GM12873 (cell line): ENCODE results near the gene GJB2.

Experiments used
- TF ChIP-seq, protein P1 (sequence below): IDR thresholded peaks from 2 replicates; pipeline ENCODE4 v1.5.1; 2012; ENCODE audit warnings: low read depth, mild to moderate bottlenecking, moderate library complexity, low read length, control low read depth; ENCODE audit not compliant: insufficient read depth; ENCODE audit errors: missing control alignments

Gene GJB2

DNA sequence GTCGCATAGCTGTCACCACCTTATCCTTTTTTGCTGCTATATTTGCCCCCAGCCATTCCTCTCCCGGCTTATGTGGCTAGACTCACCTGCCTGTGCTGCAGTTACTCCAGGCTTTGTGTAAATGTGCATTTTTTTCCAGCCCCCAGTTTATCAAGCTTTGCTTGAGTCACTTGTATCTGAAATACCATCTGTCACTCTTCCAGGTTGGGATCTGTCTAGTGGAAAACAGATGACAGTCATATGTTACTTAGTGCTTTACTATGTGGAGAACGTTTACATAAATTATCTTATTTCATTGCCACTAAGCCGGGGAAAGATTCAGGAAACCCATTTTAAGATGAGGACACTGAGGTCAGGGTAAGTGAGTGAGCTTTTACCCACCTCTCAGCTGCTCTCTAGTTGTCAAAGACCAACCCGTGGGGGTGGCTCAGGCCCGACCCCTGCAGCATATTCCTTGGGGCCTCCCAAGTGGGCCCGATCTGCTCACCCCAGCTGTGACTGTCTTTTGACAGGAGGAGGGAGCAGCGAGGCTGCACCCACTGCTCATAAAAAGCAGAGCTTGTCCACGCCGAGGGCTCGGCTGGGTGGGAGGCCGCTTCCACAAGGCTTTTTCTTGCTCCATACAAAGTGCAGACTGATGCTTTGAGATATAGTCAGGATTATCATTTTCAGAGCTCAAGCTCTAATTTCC is 7.2 kb downstream of the GJB2 start:
- TF ChIP-seq, protein P1, sequence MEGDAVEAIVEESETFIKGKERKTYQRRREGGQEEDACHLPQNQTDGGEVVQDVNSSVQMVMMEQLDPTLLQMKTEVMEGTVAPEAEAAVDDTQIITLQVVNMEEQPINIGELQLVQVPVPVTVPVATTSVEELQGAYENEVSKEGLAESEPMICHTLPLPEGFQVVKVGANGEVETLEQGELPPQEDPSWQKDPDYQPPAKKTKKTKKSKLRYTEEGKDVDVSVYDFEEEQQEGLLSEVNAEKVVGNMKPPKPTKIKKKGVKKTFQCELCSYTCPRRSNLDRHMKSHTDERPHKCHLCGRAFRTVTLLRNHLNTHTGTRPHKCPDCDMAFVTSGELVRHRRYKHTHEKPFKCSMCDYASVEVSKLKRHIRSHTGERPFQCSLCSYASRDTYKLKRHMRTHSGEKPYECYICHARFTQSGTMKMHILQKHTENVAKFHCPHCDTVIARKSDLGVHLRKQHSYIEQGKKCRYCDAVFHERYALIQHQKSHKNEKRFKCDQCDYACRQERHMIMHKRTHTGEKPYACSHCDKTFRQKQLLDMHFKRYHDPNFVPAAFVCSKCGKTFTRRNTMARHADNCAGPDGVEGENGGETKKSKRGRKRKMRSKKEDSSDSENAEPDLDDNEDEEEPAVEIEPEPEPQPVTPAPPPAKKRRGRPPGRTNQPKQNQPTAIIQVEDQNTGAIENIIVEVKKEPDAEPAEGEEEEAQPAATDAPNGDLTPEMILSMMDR: no peak

DNA sequence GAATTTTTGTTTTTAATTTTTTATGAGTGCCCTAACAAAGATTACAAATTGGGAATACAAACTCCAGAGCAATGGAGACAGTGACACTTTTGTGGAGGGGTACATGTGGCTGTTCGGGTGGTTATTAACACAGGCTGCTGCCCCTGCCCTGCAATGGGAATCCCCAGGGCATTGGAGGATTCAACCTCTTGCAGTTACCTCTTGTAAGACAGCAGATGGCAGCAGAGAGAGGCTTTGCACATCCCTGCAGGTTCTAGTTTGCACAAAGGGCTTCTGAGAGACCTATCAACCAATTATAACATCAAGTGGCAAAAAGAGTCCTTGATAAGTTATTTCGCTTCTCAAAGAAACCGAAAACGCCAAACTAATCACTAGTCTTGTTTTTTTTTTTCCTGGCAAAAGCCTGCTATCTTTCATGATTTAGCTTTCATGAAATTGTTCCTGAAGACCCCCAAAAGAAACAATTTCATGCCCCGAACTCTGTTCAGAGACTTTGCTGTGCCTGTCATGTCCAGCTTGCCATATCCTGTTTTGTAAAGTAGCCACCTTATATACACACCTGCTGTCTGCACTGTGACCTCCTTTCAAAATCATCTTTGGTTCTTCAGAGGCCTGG is 10.4 kb downstream of the GJB2 start:
- TF ChIP-seq, protein P1: peak; percentile 91

DNA sequence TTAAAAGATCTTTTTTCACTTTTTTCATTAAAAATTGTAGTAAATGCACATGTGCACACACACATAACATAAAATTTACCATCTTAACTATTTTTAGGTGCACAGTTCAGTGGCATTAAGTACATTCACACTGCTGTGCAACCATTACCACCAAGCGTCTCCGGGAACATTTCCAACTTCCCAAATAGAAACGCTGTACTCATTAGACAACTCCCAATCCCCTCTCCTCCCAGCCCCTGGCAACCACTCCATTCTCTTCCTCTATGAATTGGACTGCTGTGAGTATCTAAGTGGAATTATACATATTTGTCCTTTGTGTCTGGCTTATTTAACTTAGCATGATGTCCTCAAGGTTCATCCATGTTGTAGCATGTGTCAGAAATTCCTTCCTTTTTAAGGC is 11.6 kb downstream of the GJB2 start:
- TF ChIP-seq, protein P1: no peak

DNA sequence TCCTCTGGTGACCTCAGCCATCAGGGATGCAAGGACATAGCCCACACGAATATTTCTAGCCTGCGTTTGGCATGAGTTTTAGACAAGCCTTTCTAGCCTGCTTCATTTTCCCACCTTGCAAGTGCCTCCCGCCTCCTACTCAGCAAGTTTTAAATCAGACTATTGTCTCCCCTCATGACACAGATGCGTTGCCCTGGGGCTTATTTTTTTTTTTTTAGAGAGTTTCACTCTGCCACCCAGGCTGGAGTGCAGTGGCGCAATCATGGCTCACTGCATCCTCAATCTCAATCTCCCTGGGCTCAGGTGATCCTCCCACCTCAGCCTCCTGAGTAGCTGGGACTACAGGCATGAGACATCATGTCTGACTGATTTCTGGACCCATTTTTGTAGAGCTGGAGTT is 14.6 kb downstream of the GJB2 start:
- TF ChIP-seq, protein P1: no peak

DNA sequence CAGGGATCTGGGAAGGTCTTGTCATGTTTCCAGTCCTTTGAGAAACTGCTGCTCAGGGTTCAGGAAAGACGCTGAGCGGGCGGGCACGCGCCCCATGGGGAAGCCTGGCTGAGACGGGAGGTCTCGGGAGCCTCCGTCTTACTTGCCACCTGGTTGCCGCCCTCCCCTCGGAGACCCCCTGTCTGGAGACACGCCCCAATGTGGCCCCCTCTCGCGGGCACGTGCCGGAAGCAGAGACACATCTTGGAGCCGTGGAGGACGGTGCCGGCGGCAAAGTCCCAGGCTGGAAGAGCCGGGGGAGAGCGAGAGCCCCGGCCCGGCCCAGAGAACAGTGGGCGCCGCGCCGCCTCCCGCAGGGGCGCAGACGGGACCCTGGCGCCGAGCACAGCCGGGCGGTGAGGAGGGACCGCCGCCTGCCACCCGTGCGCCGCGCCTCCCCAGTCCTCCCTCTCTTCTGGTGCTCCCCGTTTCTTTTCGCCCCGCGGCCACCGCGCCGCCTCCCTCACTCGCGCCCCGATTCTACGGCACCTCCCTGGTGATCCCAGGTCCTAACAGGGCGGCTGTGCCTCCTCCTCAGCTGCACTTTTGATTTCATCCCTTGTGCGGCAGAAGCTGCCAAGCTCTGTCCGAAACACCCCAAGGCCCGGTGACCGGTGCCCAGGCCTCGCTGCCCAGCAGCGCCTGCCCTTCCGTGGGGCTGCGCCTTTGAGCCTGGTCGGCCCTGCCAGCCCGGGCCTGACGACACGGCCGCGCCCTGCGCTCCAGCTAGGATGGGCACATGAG is 15.5 kb downstream of the GJB2 start:
- TF ChIP-seq, protein P1: no peak

DNA sequence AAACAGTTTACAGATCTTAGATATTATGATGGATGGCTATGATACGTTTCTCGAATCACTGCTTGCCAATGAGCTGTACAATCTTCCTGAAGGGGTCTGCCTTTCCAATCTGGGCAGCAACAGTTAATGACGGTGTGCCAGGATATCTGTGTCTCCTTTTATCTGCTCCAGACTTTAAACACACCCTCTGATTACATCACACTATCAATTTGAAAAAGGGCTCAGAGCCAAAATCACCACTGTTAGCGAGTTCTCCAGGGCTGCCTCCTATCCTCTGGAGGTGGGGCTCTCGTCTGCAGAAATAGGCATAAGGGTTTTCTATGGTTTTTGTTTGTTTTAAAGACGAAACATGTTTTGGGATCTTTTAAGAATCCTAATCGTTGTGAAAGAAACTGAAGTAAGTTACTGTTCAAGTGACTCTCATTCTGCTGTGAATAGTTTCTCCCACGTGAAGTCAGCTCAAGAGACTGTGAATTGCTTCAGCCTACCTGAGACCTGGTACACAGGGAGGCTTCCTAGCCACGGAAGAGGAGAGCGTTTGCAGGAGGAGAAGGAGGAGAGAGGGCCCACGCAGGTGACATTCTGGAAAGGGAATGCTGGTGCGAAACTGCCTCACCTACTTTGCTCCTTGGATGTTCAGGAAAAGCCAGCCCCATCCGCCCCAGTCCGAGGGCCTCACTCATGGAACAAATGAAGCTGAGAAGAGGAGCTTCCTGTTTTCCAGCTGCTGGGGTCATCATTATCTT is 16.7 kb downstream of the GJB2 start:
- TF ChIP-seq, protein P1: no peak
